Measurements from ENCODE around the gene IGFBPL1. TPM values are rescaled to one million over a fixed set of nuclear protein-coding genes. Genes with fewer than 3 reads are reported as not detected.
A peak's percentile ranks its signal among the peaks of the same experiment; 100 is the strongest.

The IGFBPL1 gene
- total and polyA plus RNA-seq, 2 donors from 2014 or later = 0.22 TPM; not detected in 1

DNA sequence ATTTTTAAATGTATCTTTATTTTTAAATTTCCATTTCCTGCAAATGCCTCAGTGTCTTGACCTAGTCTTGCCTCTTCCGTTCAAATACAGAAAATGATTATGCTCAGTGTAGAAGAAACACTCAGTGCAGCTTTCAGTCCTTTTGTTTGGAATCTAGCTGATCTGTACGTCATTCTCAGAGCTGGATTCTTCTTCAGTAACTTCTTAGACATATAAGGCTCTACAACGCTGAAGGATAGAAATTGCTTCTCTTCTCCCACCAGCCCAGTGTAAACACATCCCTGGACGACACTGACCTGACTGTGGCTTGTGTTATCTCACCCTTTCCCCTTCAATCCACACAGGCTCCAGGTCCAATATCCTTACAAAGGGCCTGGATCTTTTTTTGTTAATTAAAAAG is 34.9 kb downstream of the IGFBPL1 start:
- Histone ChIP-seq H3K27ac (ENCODE audit: low read depth in 2 of 2, low read length in 2 of 2) (peak overlapping the region in 1 of 2 donors; percentile 76), H3K36me3 (ENCODE audit: control insufficient read depth in 2 of 3, insufficient read depth in 3 of 3, low read length in 3 of 3) (no peaks in the 10 kb centered on the region), H3K4me1 (ENCODE audit: control insufficient read depth in 2 of 3, insufficient read depth in 2 of 3, low read depth in 1 of 3, low read length in 3 of 3) (peaks cover 0 to 51% (median 43%) of the 10 kb centered on the region in 3 donors), H3K9me3 (ENCODE audit: control insufficient read depth in 2 of 3, insufficient read depth in 1 of 3, low read length in 3 of 3) (peaks cover 0 to 6% (median 0%) of the 10 kb centered on the region in 3 donors), H3K9ac (ENCODE audit: low read length in 3 of 3) (no peak overlapping the region), H3K27me3 (ENCODE audit: control insufficient read depth, insufficient read depth, low read length) (no peaks in the 10 kb centered on the region), H3K4me3 (ENCODE audit: low read length in 3 of 3) (no peak overlapping the region)
- TF ChIP-seq, protein P1, sequence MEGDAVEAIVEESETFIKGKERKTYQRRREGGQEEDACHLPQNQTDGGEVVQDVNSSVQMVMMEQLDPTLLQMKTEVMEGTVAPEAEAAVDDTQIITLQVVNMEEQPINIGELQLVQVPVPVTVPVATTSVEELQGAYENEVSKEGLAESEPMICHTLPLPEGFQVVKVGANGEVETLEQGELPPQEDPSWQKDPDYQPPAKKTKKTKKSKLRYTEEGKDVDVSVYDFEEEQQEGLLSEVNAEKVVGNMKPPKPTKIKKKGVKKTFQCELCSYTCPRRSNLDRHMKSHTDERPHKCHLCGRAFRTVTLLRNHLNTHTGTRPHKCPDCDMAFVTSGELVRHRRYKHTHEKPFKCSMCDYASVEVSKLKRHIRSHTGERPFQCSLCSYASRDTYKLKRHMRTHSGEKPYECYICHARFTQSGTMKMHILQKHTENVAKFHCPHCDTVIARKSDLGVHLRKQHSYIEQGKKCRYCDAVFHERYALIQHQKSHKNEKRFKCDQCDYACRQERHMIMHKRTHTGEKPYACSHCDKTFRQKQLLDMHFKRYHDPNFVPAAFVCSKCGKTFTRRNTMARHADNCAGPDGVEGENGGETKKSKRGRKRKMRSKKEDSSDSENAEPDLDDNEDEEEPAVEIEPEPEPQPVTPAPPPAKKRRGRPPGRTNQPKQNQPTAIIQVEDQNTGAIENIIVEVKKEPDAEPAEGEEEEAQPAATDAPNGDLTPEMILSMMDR (IDR thresholded peaks at IDR 0.05; ENCODE audit: borderline replicate concordance, extremely low read depth, insufficient read depth) = no peak
- DNase-seq = peak in 1 of 5 donors; percentile 19
- FAIRE-seq = no peak
- intact Hi-C loops (cut with DNase I) = no loop called here

GRCh38 chr9:38388283-38389223 is 35.7 kb downstream of the IGFBPL1 start:
- Histone ChIP-seq H3K9ac (ENCODE audit: low read length in 3 of 3) (no peak overlapping the region), H3K27me3 (ENCODE audit: control insufficient read depth, insufficient read depth, low read length) (no peaks in the 10 kb centered on the region), H3K36me3 (ENCODE audit: control insufficient read depth in 2 of 3, insufficient read depth in 3 of 3, low read length in 3 of 3) (no peaks in the 10 kb centered on the region), H3K4me3 (ENCODE audit: low read length in 3 of 3) (no peak overlapping the region), H3K27ac (ENCODE audit: low read depth in 2 of 2, low read length in 2 of 2) (peak overlapping the region; percentile 61 to 76), H3K9me3 (ENCODE audit: control insufficient read depth in 2 of 3, insufficient read depth in 1 of 3, low read length in 3 of 3) (peaks cover 0 to 8% (median 0%) of the 10 kb centered on the region in 3 donors), H3K4me1 (ENCODE audit: control insufficient read depth in 2 of 3, insufficient read depth in 2 of 3, low read depth in 1 of 3, low read length in 3 of 3) (peaks cover 0 to 51% (median 43%) of the 10 kb centered on the region in 3 donors)
- DNase-seq (peak in 2 of 5 donors; percentile 32 to 41), FAIRE-seq (no peak)
- TF ChIP-seq, protein P1 (IDR thresholded peaks at IDR 0.05; ENCODE audit: borderline replicate concordance, extremely low read depth, insufficient read depth) = no peak
- intact Hi-C loops (cut with DNase I) = no loop called here

GRCh38 chr9:38387751-38388150 is 36.5 kb downstream of the IGFBPL1 start:
- Histone ChIP-seq H3K9ac (ENCODE audit: low read length in 3 of 3) (no peak overlapping the region), H3K27ac (ENCODE audit: low read depth in 2 of 2, low read length in 2 of 2) (peak overlapping the region; percentile 45 to 47), H3K36me3 (ENCODE audit: control insufficient read depth in 2 of 3, insufficient read depth in 3 of 3, low read length in 3 of 3) (no peaks in the 10 kb centered on the region), H3K27me3 (ENCODE audit: control insufficient read depth, insufficient read depth, low read length) (no peaks in the 10 kb centered on the region), H3K4me3 (ENCODE audit: low read length in 3 of 3) (no peak overlapping the region), H3K9me3 (ENCODE audit: control insufficient read depth in 2 of 3, insufficient read depth in 1 of 3, low read length in 3 of 3) (peaks cover 0 to 8% (median 0%) of the 10 kb centered on the region in 3 donors), H3K4me1 (ENCODE audit: control insufficient read depth in 2 of 3, insufficient read depth in 2 of 3, low read depth in 1 of 3, low read length in 3 of 3) (peaks cover 0 to 48% (median 36%) of the 10 kb centered on the region in 3 donors)
- intact Hi-C loops (cut with DNase I) = no loop called here
- FAIRE-seq (no peak), DNase-seq (peak in 1 of 5 donors; percentile 15)
- TF ChIP-seq, protein P1 (IDR thresholded peaks at IDR 0.05; ENCODE audit: borderline replicate concordance, extremely low read depth, insufficient read depth) = no peak
